CD4-positive, alpha-beta memory T cell (primary cell): ENCODE measurements around the gene TMEM86B. TPM values are rescaled to one million over a fixed set of nuclear protein-coding genes. Genes with fewer than 3 reads are reported as not detected.
A peak's percentile ranks its signal among the peaks of the same experiment; 100 is the strongest.

Experiments
- CTCF ChIA-PET: fragments of 350-600 bp; sonication (Branson Sonifier 250); formaldehyde crosslinking; loops from one replicate; lab custom pipeline; 2021; ENCODE audit warnings: inconsistent platforms; ENCODE audit not compliant: partially characterized antibody; lab: Charles Lee
- POLR2A ChIA-PET: fragments of 350-600 bp; sonication (Branson Sonifier 250); formaldehyde crosslinking; loops from one replicate; lab custom pipeline; 2021; ENCODE audit not compliant: partially characterized antibody; lab: Charles Lee
- DNase-seq, 5 donors: peaks; one replicate each; pipeline versions ENCODE4 v3.0.0 to v3.0.0-alpha.2; 2020 to 2022; ENCODE audit warnings: mixed read lengths in 1 of 5
- H3K27ac ChIP-seq: one replicate; pipeline ENCODE4 v1.7.0; 2013; ENCODE audit warnings: low read depth, low read length
- H3K27me3 ChIP-seq: 2 replicates; pipeline ENCODE4 v1.7.0; 2013; ENCODE audit warnings: mild to moderate bottlenecking, low read length, moderate library complexity; ENCODE audit not compliant: insufficient read depth
- H3K36me3 ChIP-seq: 2 replicates; pipeline ENCODE4 v1.7.0; 2013; ENCODE audit warnings: mild to moderate bottlenecking, low read length, moderate library complexity; ENCODE audit not compliant: insufficient read depth
- H3K4me1 ChIP-seq: 2 replicates; pipeline ENCODE4 v1.7.0; 2013; ENCODE audit warnings: mild to moderate bottlenecking, low read length, moderate library complexity; ENCODE audit not compliant: insufficient read depth
- H3K4me3 ChIP-seq, 2 donors: one replicate each; pipeline ENCODE4 v1.7.0; 2013; ENCODE audit warnings: low read length in 2 of 2, mild to moderate bottlenecking in 1 of 2
- H3K9me3 ChIP-seq, 2 donors: one replicate each; pipeline ENCODE4 v1.7.0; 2013; ENCODE audit warnings: low read length in 2 of 2, control low read depth in 1 of 2; ENCODE audit not compliant: control insufficient read depth in 1 of 2
- H3K27ac Mint-ChIP-seq, 7 donors: one replicate each; pipeline ENCODE4 v1.8.0; 2020 to 2021; ENCODE audit warnings: mixed read lengths in 7 of 7, mild to moderate bottlenecking in 6 of 7, inconsistent platforms in 3 of 7, moderate library complexity in 3 of 7
- H3K27me3 Mint-ChIP-seq, 2 donors: one replicate each; pipeline ENCODE4 v1.8.0; 2020 to 2021; ENCODE audit warnings: mixed read lengths in 2 of 2
- H3K36me3 Mint-ChIP-seq, 2 donors: one replicate each; pipeline ENCODE4 v1.8.0; 2020 to 2021; ENCODE audit warnings: mixed read lengths in 2 of 2, inconsistent platforms in 1 of 2, mild to moderate bottlenecking in 1 of 2
- H3K4me1 Mint-ChIP-seq, 4 donors: one replicate each; pipeline ENCODE4 v1.8.0; 2020 to 2021; ENCODE audit warnings: mixed read lengths in 4 of 4, mild to moderate bottlenecking in 1 of 4
- H3K4me3 Mint-ChIP-seq, 8 donors: one replicate each; pipeline ENCODE4 v1.8.0; 2020 to 2021; ENCODE audit warnings: mixed read lengths in 8 of 8, mild to moderate bottlenecking in 7 of 8, moderate library complexity in 6 of 8, inconsistent platforms in 3 of 8
- H3K9me3 Mint-ChIP-seq, 8 donors: one replicate each; pipeline ENCODE4 v1.8.0; 2020 to 2021; ENCODE audit warnings: mixed read lengths in 8 of 8, mild to moderate bottlenecking in 5 of 8, inconsistent platforms in 3 of 8, moderate library complexity in 1 of 8
- intact Hi-C: fragments of 100-400 bp; cut with micrococcal nuclease; formaldehyde crosslinking; loops from one replicate; pipeline ENCODE4 v1.15.1; 2023
- polyA plus RNA-seq, 2 donors: library from polyadenylated mRNA; unstranded; fragments of 300-500 nt; fragmentation: Illumina TruSeq; gene quantifications; one replicate each; pipeline ENCODE4 v1.2.3, GENCODE V29; 2021
- total RNA-seq, 2 experiments: library from RNA; stranded (reverse); gene quantifications; one replicate each; pipeline ENCODE4 v1.2.3, GENCODE V29; 2021

TMEM86B gene
- total and polyA plus RNA-seq, 4 experiments from 2014 or later, result 3.5 to 22.1 (median 19.7) TPM; not detected in 1

DNA sequence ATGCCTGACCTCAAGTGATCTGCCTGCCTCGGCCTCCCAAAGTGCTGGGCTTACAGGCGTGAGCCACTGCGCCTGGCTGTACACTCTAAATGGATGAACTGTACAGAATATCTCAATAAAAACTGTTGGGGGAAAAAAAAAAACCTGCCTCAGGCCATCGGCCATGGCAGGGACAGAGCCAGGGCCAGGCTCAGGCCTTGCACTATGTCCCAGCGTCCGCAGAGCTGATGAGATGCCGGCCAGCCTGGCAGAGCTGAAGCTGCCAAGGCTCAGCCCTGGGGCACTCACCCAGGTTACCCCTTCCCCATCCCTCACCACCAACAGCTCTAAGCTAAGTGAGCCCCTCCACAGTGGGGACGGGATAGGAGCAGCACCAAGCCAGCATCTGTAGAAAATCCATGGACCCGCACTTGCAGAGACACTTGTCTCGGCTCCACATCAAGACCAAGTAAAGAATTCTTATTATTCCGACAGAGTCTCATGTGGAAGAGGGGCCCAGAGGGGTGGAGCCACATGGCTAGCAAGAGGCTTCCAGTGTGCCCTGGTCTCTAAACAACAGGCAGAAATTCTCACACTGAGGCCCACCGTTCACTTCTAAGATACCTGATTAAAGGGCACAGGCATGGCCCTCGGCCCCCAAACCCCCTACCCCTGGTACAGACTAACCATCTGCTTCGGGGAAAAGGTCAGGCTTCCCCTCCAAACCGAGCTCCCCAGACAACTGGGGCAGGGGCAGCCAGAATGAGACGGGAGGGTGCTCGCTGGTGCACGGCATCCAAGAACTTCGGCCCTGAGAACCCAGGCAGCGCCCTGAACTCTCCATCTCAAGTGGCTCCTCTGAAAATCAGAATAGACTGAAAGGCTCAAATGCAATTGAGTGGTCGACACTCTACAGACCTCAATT lies 24.4 kb upstream of the TMEM86B start:
- Histone ChIP-seq H3K9me3 (no peaks in the 10 kb centered on the region), H3K4me3 (peak overlapping the region; percentile 84 to 92), H3K27ac (peak overlapping the region; percentile 92), H3K4me1 (peaks cover 92% of the 10 kb centered on the region), H3K27me3 (no peaks in the 10 kb centered on the region), H3K36me3 (no peaks in the 10 kb centered on the region)
- DNase-seq, result no peak
- Mint-ChIP-seq H3K4me3 (peak overlapping the region; percentile 93 to 100 (median 98)), H3K36me3 (peaks cover 15 to 47% of the 10 kb centered on the region in 2 donors), H3K9me3 (peaks cover 0 to 2% (median 0%) of the 10 kb centered on the region in 8 donors), H3K27me3 (no peaks in the 10 kb centered on the region), H3K4me1 (peaks cover 52 to 91% (median 71%) of the 10 kb centered on the region in 4 donors), H3K27ac (peak overlapping the region; percentile 95 to 99 (median 99))
- ChIA-PET POLR2A (interaction anchor here (1.0 to 9.5 kb wide), 12 partner anchors 10 to 251 kb away, joined by 3 to 199 read pairs (median 14); partner anchors contain the start of genes BRSK1, HSPBP1, ISOC2 and KMT5C), CTCF (interaction anchor here (1.3 to 1.5 kb wide), 5 partner anchors 23 to 251 kb away, joined by 3 to 5 read pairs (median 5); partner anchors contain the start of gene HSPBP1)
- intact Hi-C loops, result loop anchor here (10.0 kb wide), 1 partner anchor 382 kb away; no protein-coding TSS in a partner anchor

DNA sequence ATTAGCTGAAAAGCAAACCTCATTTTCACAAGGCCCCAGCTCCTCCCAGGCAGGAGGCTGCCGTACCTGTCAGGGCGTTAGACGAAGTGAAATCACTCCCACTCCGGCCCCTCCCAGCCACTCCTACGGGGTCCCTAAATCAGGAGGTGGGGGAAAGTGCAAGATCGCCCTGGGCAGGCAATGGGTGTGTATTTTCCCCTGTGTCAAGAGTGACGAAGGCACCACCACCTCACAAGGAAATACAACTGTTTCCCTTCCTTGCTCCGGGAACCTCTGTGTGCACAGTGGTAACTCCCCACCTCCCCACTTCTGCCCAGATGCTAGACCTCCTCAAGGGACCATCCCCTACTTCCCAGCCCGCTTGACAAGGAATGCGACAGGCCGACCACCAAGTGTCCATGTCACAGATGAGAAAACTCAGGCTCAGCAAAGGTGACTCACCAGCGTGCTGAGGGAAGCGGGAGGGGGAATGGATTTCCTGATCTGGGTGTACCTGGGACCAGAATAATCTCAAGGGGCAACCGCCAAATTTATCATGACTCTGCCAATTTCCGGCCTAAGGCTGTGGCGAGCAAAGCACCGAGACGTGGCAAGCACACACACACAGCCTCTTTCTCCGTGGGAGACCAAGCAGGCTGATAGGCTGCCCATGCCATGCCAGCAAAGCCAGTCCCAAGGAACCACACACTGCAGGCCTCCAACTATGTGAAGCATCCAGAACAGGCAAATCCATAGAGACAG lies 22.9 kb upstream of the TMEM86B start:
- ChIA-PET CTCF (interaction anchor here (1.3 kb wide), 1 partner anchor 40 kb away, joined by 3 read pairs; no protein-coding TSS in a partner anchor), POLR2A (interaction anchor here (1.0 to 2.2 kb wide), 5 partner anchors 28 to 391 kb away, joined by 3 to 8 read pairs (median 4); partner anchors contain the start of genes HSPBP1, ISOC2 and TMEM238)
- no peaks in the 10 kb centered on the region for H3K9me3 ChIP-seq
- Mint-ChIP-seq H3K4me3 (peak overlapping the region; percentile 67 to 93 (median 84)), H3K27me3 (no peaks in the 10 kb centered on the region), H3K4me1 (peaks cover 47 to 86% (median 62%) of the 10 kb centered on the region in 4 donors), H3K9me3 (no peaks in the 10 kb centered on the region), H3K27ac (peak overlapping the region; percentile 95 to 98 (median 97)), H3K36me3 (peaks cover 15 to 36% of the 10 kb centered on the region in 2 donors)
- H3K27ac ChIP-seq, result peak overlapping the region; percentile 61
- intact Hi-C loops, result loop anchor here (10.0 kb wide), 1 partner anchor 383 kb away; no protein-coding TSS in a partner anchor
- H3K36me3 ChIP-seq, result peaks cover 5% of the 10 kb centered on the region
- H3K4me3 ChIP-seq, result peak overlapping the region in 1 of 2 donors; percentile 46
- H3K27me3 ChIP-seq, result no peaks in the 10 kb centered on the region
- DNase-seq, result peak; percentile 21 to 77 (median 29)
- H3K4me1 ChIP-seq, result peaks cover 89% of the 10 kb centered on the region

DNA sequence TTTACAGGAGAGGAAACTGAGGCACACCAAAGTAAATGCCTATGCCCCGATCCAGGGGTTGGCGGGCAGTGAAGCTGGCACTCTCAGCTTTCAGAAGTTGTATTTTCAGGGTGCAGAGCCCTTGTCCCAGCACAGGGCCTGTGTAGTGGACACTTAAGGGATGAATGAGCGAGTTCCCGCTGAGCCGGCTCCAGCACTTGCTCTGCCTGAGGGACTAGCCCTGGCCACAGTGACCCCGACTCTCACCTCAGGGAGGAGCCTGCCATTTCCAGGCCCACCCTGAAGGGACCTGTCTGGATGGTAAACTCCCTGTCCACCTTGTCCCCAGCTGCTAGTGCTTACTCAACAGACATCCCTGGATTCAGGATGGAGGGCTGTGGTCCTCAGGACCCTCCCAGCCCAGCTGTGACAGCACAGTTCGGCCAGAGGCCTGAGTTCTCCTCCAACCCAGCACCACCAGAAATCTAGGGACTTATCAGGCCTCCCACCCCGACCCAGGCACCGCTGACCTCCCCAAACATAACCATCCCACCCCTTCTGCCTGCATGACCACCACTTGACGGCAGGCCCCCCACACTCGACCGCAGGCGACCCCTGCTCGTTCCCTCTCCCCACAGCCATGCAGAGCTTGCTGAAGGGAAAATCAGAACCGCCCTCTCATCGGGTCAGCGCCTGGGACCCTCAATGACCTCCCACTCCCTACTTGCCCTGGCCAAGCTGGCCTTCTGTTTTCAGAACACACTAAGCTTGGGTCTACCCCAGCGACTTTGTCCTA lies 21.9 kb upstream of the TMEM86B start:
- H3K4me1 ChIP-seq, result peaks cover 79% of the 10 kb centered on the region
- Mint-ChIP-seq H3K27me3 (no peaks in the 10 kb centered on the region), H3K4me1 (peaks cover 37 to 75% (median 52%) of the 10 kb centered on the region in 4 donors), H3K27ac (peak overlapping the region; percentile 95 to 98 (median 97)), H3K9me3 (no peaks in the 10 kb centered on the region), H3K4me3 (peak overlapping the region in 7 of 8 donors; percentile 57 to 93 (median 85)), H3K36me3 (peaks cover 15 to 32% of the 10 kb centered on the region in 2 donors)
- POLR2A ChIA-PET, result interaction anchor here (1.0 to 2.2 kb wide), 5 partner anchors 9 to 392 kb away, joined by 3 to 8 read pairs (median 4); partner anchors contain the start of genes HSPBP1, PPP6R1 and TMEM238
- no peak overlapping the region for H3K4me3 ChIP-seq
- no peak for DNase-seq
- no peaks in the 10 kb centered on the region for H3K27me3 ChIP-seq
- CTCF ChIA-PET, result interaction anchor here (1.3 kb wide), 1 partner anchor 41 kb away, joined by 3 read pairs; no protein-coding TSS in a partner anchor
- H3K9me3 ChIP-seq, result no peaks in the 10 kb centered on the region
- H3K27ac ChIP-seq, result peak overlapping the region; percentile 61
- peaks cover 14% of the 10 kb centered on the region for H3K36me3 ChIP-seq
- intact Hi-C loops, result loop anchor here (10.0 kb wide), 1 partner anchor 384 kb away; no protein-coding TSS in a partner anchor

DNA sequence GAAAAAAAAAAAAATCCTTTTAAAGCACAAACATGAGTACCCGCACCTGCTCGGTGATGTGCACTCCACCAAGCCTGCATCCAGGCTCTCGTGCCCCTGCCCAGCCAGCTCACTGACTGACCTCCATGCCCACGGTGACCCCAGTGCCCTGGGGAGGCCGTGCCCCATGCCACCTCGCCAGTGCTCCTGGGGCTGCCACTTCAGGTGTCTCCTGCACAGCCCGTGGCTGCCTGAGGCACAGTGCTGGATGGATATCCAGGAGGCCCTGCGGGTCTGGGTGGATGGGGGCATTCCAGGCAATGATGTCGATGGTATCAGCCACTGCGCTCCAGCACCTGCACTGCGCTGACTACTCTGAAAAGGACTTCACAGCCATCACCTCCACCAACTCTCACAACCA lies 21.3 kb upstream of the TMEM86B start:
- no peak for DNase-seq
- H3K36me3 ChIP-seq, result peaks cover 21% of the 10 kb centered on the region
- H3K27me3 ChIP-seq, result no peaks in the 10 kb centered on the region
- no peak overlapping the region for H3K4me3 ChIP-seq
- H3K9me3 Mint-ChIP-seq, result no peaks in the 10 kb centered on the region
- no peak overlapping the region for H3K27ac ChIP-seq
- H3K27me3 Mint-ChIP-seq, result no peaks in the 10 kb centered on the region
- ChIA-PET CTCF (no interaction called here), POLR2A (interaction anchor here (1.0 to 1.2 kb wide), 2 partner anchors 9 kb away, joined by 3 to 4 read pairs; partner anchors contain the start of gene PPP6R1)
- H3K4me1 Mint-ChIP-seq, result peaks cover 36 to 69% (median 48%) of the 10 kb centered on the region in 4 donors
- intact Hi-C loops, result loop anchor here (10.0 kb wide), 1 partner anchor 385 kb away; no protein-coding TSS in a partner anchor
- H3K4me1 ChIP-seq, result peaks cover 73% of the 10 kb centered on the region
- H3K4me3 Mint-ChIP-seq, result peak overlapping the region in 1 of 8 donors; percentile 17
- H3K9me3 ChIP-seq, result no peaks in the 10 kb centered on the region
- peaks cover 16 to 33% of the 10 kb centered on the region in 2 donors for H3K36me3 Mint-ChIP-seq
- no peak overlapping the region for H3K27ac Mint-ChIP-seq

DNA sequence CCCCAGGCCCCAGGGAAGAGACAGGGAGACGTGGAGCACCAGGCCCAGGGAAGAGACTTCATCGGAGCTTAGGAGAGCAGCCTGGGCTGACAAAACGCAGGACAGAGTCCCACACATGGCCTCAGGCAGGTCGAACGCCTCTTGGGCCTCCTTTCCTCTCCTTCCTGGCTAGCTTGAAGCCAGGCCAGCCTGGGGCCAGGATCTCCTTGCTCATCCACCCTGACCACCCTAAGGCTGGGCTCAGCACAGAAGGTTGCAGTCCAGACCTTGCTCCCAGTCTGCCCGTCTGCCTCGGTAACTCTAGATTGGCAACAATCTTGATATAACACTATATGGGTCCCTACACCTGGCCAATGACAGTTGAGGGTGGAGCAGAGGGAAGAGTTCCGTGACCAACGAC lies 20.1 kb upstream of the TMEM86B start:
- DNase-seq, result no peak
- Mint-ChIP-seq H3K27me3 (no peaks in the 10 kb centered on the region), H3K9me3 (no peaks in the 10 kb centered on the region), H3K4me3 (peak overlapping the region in 5 of 8 donors; percentile 25 to 43 (median 36)), H3K27ac (peak overlapping the region in 5 of 7 donors; percentile 10 to 85 (median 63)), H3K36me3 (peaks cover 25 to 36% of the 10 kb centered on the region in 2 donors), H3K4me1 (peaks cover 31 to 57% (median 41%) of the 10 kb centered on the region in 4 donors)
- Histone ChIP-seq H3K27ac (no peak overlapping the region), H3K4me3 (no peak overlapping the region), H3K4me1 (peaks cover 64% of the 10 kb centered on the region), H3K36me3 (peaks cover 32% of the 10 kb centered on the region), H3K27me3 (no peaks in the 10 kb centered on the region), H3K9me3 (no peaks in the 10 kb centered on the region)
- intact Hi-C loops, result no loop called here
- ChIA-PET CTCF (no interaction called here), POLR2A (interaction anchor here (1.2 to 1.3 kb wide), 2 partner anchors 11 to 131 kb away, joined by 3 to 5 read pairs; partner anchors contain the start of genes PPP1R12C and PPP6R1)
